Stomach (tissue), 4 donors: ENCODE results near the gene ONECUT3.

Source experiments
- EP300 ChIP-seq: sonication (generic); formaldehyde crosslinking; IDR thresholded peaks from one replicate; pipeline ENCODE4 v1.6.1; 2017; ENCODE audit warnings: antibody characterized with exemption
- POLR2A ChIP-seq, 4 donors: fragments of 450-650 bp; IDR thresholded peaks; one replicate each; pipeline ENCODE4 v1.6.1; 2016; ENCODE audit warnings: antibody characterized with exemption in 4 of 4, control low read depth in 2 of 4, mild to moderate bottlenecking in 1 of 4, moderate library complexity in 1 of 4
- TF ChIP-seq, protein P1 (sequence below), 7 experiments: fragments of 450-650 bp in 4 of 7; fragments of 200-600 bp in 3 of 7; sonication (generic) in 3 of 7; IDR thresholded peaks; one replicate each; pipeline ENCODE4 v1.5.1; 2016 to 2019; ENCODE audit warnings: antibody characterized with exemption in 7 of 7, control low read depth in 2 of 7, mild to moderate bottlenecking in 1 of 7

GRCh38 chr19:1826557-1827521 is 73.5 kb downstream of the ONECUT3 start:
- TF ChIP-seq, protein P1, sequence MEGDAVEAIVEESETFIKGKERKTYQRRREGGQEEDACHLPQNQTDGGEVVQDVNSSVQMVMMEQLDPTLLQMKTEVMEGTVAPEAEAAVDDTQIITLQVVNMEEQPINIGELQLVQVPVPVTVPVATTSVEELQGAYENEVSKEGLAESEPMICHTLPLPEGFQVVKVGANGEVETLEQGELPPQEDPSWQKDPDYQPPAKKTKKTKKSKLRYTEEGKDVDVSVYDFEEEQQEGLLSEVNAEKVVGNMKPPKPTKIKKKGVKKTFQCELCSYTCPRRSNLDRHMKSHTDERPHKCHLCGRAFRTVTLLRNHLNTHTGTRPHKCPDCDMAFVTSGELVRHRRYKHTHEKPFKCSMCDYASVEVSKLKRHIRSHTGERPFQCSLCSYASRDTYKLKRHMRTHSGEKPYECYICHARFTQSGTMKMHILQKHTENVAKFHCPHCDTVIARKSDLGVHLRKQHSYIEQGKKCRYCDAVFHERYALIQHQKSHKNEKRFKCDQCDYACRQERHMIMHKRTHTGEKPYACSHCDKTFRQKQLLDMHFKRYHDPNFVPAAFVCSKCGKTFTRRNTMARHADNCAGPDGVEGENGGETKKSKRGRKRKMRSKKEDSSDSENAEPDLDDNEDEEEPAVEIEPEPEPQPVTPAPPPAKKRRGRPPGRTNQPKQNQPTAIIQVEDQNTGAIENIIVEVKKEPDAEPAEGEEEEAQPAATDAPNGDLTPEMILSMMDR (IDR thresholded peaks at IDR 0.05): no peak
- TF ChIP-seq POLR2A (IDR thresholded peaks at IDR 0.05) (no peak), EP300 (no peak)
